K562 (cell line): ENCODE measurements around the gene HIVEP3. TPM values are rescaled to one million over a fixed set of nuclear protein-coding genes. Genes with fewer than 3 reads are reported as not detected.

Source experiments
- ATAC-seq: fragments of 200-7000 bp; cut with Tn5 transposase; 3 replicates; pipeline ENCODE4 v1.9.1; 2020; ENCODE audit warnings: moderate library complexity
- BruUV-seq: library from RNA; stranded (reverse); fragments of 400-500 nt; replicated peaks from 2 replicates; lab custom pipeline; 2021; lab: Mats Ljungman, UMichigan
- CTCF ChIA-PET: fragments of 300-600 bp; formaldehyde crosslinking; extraction: SDS; loops from one replicate; lab custom pipeline; 2021; ENCODE audit warnings: low intra/inter-chr PET ratio; lab: Yijun Ruan, JAX
- POLR2A ChIA-PET: fragments of 300-600, 350-650 bp; sonication (Branson Sonifier 250); formaldehyde crosslinking; extraction: SDS; loops from one replicate; lab custom pipeline; 2021; ENCODE audit warnings: antibody characterized with exemption, inconsistent platforms; lab: Yijun Ruan, JAX
- DNase-seq, 4 experiments: peaks; one replicate each; pipeline versions ENCODE4 v3.0.0 to v3.0.0-alpha.2; 2011 to 2018; ENCODE audit warnings: low spot score in 3 of 4, mixed read lengths in 3 of 4; ENCODE audit errors: extremely low read depth in 1 of 4
- FAIRE-seq: peaks from 2 replicates; lab custom pipeline; 2011; peaks lifted over from hg19 to GRCh38; lab: Jason Lieb, UNC
- H2AFZ ChIP-seq: 2 replicates; pipeline ENCODE4 v1.6.0; 2011; ENCODE audit warnings: low read depth, low read length, control low read depth, inconsistent platforms
- H3K27ac ChIP-seq: fragments of 200-600 bp; 3 replicates; pipeline ENCODE4 v1.8.0; 2011; ENCODE audit warnings: low read depth, mild to moderate bottlenecking, control low read depth, inconsistent platforms, low read length, moderate library complexity, mixed read lengths; ENCODE audit errors: extremely low read depth
- H3K27me3 ChIP-seq, 2 experiments: fragments of 300-600 bp in 1 of 2; 2 replicates in 1 of 2; 3 replicates in 1 of 2; pipeline versions ENCODE4 v1.6.0 to v1.8.0; 2011; ENCODE audit warnings: inconsistent platforms in 2 of 2, low read length in 2 of 2, mild to moderate bottlenecking in 1 of 2, mixed read lengths in 1 of 2, moderate library complexity in 1 of 2; ENCODE audit not compliant: control insufficient read depth in 2 of 2, insufficient read depth in 2 of 2
- H3K36me3 ChIP-seq: fragments of 300-600 bp; 3 replicates; pipeline ENCODE4 v1.8.0; 2011; ENCODE audit warnings: mild to moderate bottlenecking, low read length, inconsistent platforms; ENCODE audit not compliant: control insufficient read depth, insufficient read depth
- H3K4me1 ChIP-seq, 2 experiments: fragments of 200-600 bp in 1 of 2; replicated peaks in 1 of 2; 2 replicates in 1 of 2; 3 replicates in 1 of 2; pipeline versions ENCODE4 v1.5.1 to v1.8.0; 2011; ENCODE audit warnings: inconsistent platforms in 2 of 2, low read length in 2 of 2, mild to moderate bottlenecking in 1 of 2, mixed read lengths in 1 of 2, moderate library complexity in 1 of 2; ENCODE audit not compliant: control insufficient read depth in 2 of 2, insufficient read depth in 2 of 2
- H3K4me2 ChIP-seq: 2 replicates; pipeline ENCODE4 v1.6.1; 2011; ENCODE audit warnings: low read length, control low read depth, inconsistent platforms, mixed read lengths; ENCODE audit not compliant: insufficient read depth
- H3K4me3 ChIP-seq: fragments of 200-600 bp; sonication (generic), shearing (Covaris generic); 2 replicates; pipeline ENCODE4 v1.5.1; 2016; ENCODE audit warnings: control low read depth, inconsistent platforms
- H3K79me2 ChIP-seq: fragments of 200-600 bp; 3 replicates; pipeline ENCODE4 v1.8.0; 2011; ENCODE audit warnings: low read length, inconsistent platforms; ENCODE audit not compliant: control insufficient read depth, insufficient read depth
- H3K9ac ChIP-seq, 2 experiments: 2 replicates each; pipeline versions ENCODE4 v1.6.0 to v1.6.1; 2011; ENCODE audit warnings: low read depth in 2 of 2, low read length in 2 of 2, control low read depth in 1 of 2, inconsistent platforms in 1 of 2, mild to moderate bottlenecking in 1 of 2, mixed read lengths in 1 of 2; ENCODE audit not compliant: insufficient read depth in 1 of 2
- H3K9me1 ChIP-seq: one replicate; pipeline ENCODE4 v1.6.0; 2011; ENCODE audit warnings: inconsistent platforms, mild to moderate bottlenecking, low read length, moderate library complexity; ENCODE audit not compliant: control insufficient read depth, insufficient read depth
- H3K9me3 ChIP-seq: replicated peaks from 2 replicates; pipeline ENCODE4 v1.5.1; 2011; ENCODE audit warnings: low read depth, low read length, inconsistent platforms; ENCODE audit not compliant: control insufficient read depth, insufficient read depth
- H4K20me1 ChIP-seq: replicated peaks from 2 replicates; pipeline ENCODE4 v1.6.1; 2011; ENCODE audit warnings: low read length, inconsistent platforms, mixed read lengths; ENCODE audit not compliant: control insufficient read depth, insufficient read depth
- KAT7 ChIP-seq: sonication (generic); formaldehyde crosslinking; IDR thresholded peaks from 2 replicates; pipeline ENCODE4 v1.8.0; 2022; ENCODE audit warnings: missing genetic modification reagents, mild to moderate bottlenecking, borderline replicate concordance
- WGBS: fragments of 100-300 bp; shearing (Covaris generic); methylation state at CpG from one replicate; pipeline ENCODE4 v1.1.6; 2016; ENCODE audit warnings: low coverage, mixed read lengths; ENCODE audit not compliant: insufficient coverage; ENCODE audit errors: missing lambda C conversion rate; 5-methylcytosine and 5-hydroxymethylcytosine counted together
- in situ Hi-C: fragments of 300-500 bp; cut with MboI; formaldehyde crosslinking; loops from 4 replicates; pipeline ENCODE4 v1.15.0; 2018; ENCODE audit warnings: inconsistent platforms, mixed read lengths
- intact Hi-C: fragments of 100-400 bp; cut with micrococcal nuclease; formaldehyde crosslinking; loops from 2 replicates; pipeline ENCODE4 v1.14.2; 2022
- polyA plus RNA-seq, 8 experiments: library from polyadenylated mRNA; depleted of rRNA in 4 of 8; stranded (reverse) in 5 of 8; unstranded in 3 of 8; fragments of >200 nt; fragmentation: Nextera tagmentation in 2 of 8; fragmentation: Illumina TruSeq in 1 of 8; extraction: Ambion mirVana in 2 of 8; extraction: Trizol in 1 of 8; gene quantifications; 2 replicates each; pipeline versions ENCODE4 v1.2.1 to v1.2.3, GENCODE V29; 2011 to 2014; ENCODE audit warnings: inconsistent platforms in 1 of 8, missing spikeins in 1 of 8
- total RNA-seq, 7 experiments: library from RNA; depleted of rRNA in 6 of 7; stranded (reverse); fragments of >200 nt in 6 of 7; fragmentation: Illumina TruSeq in 2 of 7; extraction: Trizol in 2 of 7; gene quantifications; 2 replicates each; pipeline versions ENCODE4 v1.2.1 to v1.2.3, GENCODE V29; 2011 to 2021; ENCODE audit warnings: low replicate concordance in 1 of 7
- TF ChIP-seq, protein P1 (sequence below): fragments of 200-600 bp; sonication (generic); IDR thresholded peaks from one replicate; pipeline ENCODE4 v1.6.1; 2012; ENCODE audit warnings: mild to moderate bottlenecking, low read depth, low read length, inconsistent platforms

The HIVEP3 gene
- total and polyA plus RNA-seq, 9 of the 15 experiments (the other 6 are each of a cell fraction or from before 2014, with no cell fraction given): 0.09 to 0.58 (median 0.34) TPM; not detected in 1

DNA sequence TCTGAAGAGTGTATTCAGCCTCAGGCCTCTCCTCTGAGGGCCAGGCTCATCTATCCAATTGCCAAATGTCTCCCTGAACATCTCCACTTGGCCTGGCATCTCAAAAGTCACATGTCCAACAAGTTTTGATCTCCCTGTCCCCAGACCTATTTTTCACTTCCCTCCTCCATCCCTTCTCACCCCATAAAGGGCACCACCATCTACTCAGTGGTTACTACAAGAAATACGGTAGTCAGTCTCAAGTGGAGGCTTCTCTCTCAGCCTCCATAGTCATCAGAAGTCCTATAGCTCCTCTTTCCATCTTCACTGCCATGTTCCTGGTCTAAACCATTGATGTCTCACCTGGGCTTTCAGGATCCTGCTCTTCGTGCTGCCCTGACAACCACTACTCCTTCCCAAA lies 351.8 kb downstream of the HIVEP3 start:
- Histone ChIP-seq H3K27me3 (peaks cover 9 to 30% of the 10 kb centered on the region in 2 experiments; a peak in 4 of 5 replicates), H3K4me2 (no peak overlapping the region), H3K79me2 (no peaks in the 10 kb centered on the region), H3K4me1 (no peaks in the 10 kb centered on the region), H3K36me3 (no peaks in the 10 kb centered on the region), H3K9me3 (no peaks in the 10 kb centered on the region), H3K9me1 (no peaks in the 10 kb centered on the region), H3K27ac (no peak overlapping the region), H2AFZ (no peak overlapping the region), H4K20me1 (no peaks in the 10 kb centered on the region), H3K4me3 (no peak overlapping the region), H3K9ac (no peak overlapping the region)
- ChIA-PET CTCF (no interaction called here), POLR2A (no interaction called here)
- intact Hi-C loops (no loop called here), in situ Hi-C loops (no loop called here)
- DNase-seq (no peak), ATAC-seq (no peak), FAIRE-seq (no peak)
- 0% methylated on average over 2 of the region's 2 CpGs for WGBS
- TF ChIP-seq, protein P1, sequence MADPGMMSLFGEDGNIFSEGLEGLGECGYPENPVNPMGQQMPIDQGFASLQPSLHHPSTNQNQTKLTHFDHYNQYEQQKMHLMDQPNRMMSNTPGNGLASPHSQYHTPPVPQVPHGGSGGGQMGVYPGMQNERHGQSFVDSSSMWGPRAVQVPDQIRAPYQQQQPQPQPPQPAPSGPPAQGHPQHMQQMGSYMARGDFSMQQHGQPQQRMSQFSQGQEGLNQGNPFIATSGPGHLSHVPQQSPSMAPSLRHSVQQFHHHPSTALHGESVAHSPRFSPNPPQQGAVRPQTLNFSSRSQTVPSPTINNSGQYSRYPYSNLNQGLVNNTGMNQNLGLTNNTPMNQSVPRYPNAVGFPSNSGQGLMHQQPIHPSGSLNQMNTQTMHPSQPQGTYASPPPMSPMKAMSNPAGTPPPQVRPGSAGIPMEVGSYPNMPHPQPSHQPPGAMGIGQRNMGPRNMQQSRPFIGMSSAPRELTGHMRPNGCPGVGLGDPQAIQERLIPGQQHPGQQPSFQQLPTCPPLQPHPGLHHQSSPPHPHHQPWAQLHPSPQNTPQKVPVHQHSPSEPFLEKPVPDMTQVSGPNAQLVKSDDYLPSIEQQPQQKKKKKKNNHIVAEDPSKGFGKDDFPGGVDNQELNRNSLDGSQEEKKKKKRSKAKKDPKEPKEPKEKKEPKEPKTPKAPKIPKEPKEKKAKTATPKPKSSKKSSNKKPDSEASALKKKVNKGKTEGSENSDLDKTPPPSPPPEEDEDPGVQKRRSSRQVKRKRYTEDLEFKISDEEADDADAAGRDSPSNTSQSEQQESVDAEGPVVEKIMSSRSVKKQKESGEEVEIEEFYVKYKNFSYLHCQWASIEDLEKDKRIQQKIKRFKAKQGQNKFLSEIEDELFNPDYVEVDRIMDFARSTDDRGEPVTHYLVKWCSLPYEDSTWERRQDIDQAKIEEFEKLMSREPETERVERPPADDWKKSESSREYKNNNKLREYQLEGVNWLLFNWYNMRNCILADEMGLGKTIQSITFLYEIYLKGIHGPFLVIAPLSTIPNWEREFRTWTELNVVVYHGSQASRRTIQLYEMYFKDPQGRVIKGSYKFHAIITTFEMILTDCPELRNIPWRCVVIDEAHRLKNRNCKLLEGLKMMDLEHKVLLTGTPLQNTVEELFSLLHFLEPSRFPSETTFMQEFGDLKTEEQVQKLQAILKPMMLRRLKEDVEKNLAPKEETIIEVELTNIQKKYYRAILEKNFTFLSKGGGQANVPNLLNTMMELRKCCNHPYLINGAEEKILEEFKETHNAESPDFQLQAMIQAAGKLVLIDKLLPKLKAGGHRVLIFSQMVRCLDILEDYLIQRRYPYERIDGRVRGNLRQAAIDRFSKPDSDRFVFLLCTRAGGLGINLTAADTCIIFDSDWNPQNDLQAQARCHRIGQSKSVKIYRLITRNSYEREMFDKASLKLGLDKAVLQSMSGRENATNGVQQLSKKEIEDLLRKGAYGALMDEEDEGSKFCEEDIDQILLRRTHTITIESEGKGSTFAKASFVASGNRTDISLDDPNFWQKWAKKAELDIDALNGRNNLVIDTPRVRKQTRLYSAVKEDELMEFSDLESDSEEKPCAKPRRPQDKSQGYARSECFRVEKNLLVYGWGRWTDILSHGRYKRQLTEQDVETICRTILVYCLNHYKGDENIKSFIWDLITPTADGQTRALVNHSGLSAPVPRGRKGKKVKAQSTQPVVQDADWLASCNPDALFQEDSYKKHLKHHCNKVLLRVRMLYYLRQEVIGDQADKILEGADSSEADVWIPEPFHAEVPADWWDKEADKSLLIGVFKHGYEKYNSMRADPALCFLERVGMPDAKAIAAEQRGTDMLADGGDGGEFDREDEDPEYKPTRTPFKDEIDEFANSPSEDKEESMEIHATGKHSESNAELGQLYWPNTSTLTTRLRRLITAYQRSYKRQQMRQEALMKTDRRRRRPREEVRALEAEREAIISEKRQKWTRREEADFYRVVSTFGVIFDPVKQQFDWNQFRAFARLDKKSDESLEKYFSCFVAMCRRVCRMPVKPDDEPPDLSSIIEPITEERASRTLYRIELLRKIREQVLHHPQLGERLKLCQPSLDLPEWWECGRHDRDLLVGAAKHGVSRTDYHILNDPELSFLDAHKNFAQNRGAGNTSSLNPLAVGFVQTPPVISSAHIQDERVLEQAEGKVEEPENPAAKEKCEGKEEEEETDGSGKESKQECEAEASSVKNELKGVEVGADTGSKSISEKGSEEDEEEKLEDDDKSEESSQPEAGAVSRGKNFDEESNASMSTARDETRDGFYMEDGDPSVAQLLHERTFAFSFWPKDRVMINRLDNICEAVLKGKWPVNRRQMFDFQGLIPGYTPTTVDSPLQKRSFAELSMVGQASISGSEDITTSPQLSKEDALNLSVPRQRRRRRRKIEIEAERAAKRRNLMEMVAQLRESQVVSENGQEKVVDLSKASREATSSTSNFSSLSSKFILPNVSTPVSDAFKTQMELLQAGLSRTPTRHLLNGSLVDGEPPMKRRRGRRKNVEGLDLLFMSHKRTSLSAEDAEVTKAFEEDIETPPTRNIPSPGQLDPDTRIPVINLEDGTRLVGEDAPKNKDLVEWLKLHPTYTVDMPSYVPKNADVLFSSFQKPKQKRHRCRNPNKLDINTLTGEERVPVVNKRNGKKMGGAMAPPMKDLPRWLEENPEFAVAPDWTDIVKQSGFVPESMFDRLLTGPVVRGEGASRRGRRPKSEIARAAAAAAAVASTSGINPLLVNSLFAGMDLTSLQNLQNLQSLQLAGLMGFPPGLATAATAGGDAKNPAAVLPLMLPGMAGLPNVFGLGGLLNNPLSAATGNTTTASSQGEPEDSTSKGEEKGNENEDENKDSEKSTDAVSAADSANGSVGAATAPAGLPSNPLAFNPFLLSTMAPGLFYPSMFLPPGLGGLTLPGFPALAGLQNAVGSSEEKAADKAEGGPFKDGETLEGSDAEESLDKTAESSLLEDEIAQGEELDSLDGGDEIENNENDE: peak; percentile 87
- no peak for TF ChIP-seq KAT7
- BruUV-seq: no TSS peak
